Mesenchymal stem cell (in vitro differentiated cells and primary cell): ENCODE results near the gene MSI2.

ENCODE experiments used
- DNase-seq: peaks from one replicate; pipeline ENCODE4 v3.0.0-alpha.2; 2013
- H2AFZ ChIP-seq: one replicate; pipeline ENCODE4 v1.6.1; 2013; ENCODE audit warnings: low read depth, mild to moderate bottlenecking, control low read depth, inconsistent platforms, low read length, moderate library complexity
- H2AK5ac ChIP-seq: 2 replicates; pipeline ENCODE4 v1.6.1; 2013; ENCODE audit warnings: low read length, moderate library complexity, mild to moderate bottlenecking, inconsistent platforms; ENCODE audit not compliant: severe bottlenecking
- H2BK120ac ChIP-seq: one replicate; pipeline ENCODE4 v1.6.1; 2013; ENCODE audit warnings: low read depth, mild to moderate bottlenecking, inconsistent platforms, low read length, moderate library complexity
- H2BK12ac ChIP-seq, 2 experiments: one replicate each; pipeline ENCODE4 v1.6.1; 2013; ENCODE audit warnings: inconsistent platforms in 2 of 2, low read length in 2 of 2, mild to moderate bottlenecking in 2 of 2, moderate library complexity in 2 of 2, control low read depth in 1 of 2
- H2BK15ac ChIP-seq: one replicate; pipeline ENCODE4 v1.6.1; 2013; ENCODE audit warnings: mild to moderate bottlenecking, low read depth, inconsistent platforms; ENCODE audit not compliant: poor library complexity, severe bottlenecking
- H2BK5ac ChIP-seq: 2 replicates; pipeline ENCODE4 v1.6.1; 2013; ENCODE audit warnings: low read depth, mild to moderate bottlenecking, low read length, control low read depth, inconsistent platforms; ENCODE audit not compliant: poor library complexity, severe bottlenecking
- H3K14ac ChIP-seq, 2 experiments: one replicate each; pipeline ENCODE4 v1.6.1; 2013; ENCODE audit warnings: inconsistent platforms in 2 of 2, low read length in 2 of 2, control low read depth in 1 of 2, mild to moderate bottlenecking in 1 of 2, moderate library complexity in 1 of 2
- H3K18ac ChIP-seq, 2 experiments: one replicate each; pipeline ENCODE4 v1.6.1; 2013; ENCODE audit warnings: inconsistent platforms in 2 of 2, low read length in 2 of 2, control low read depth in 1 of 2, low read depth in 1 of 2, mild to moderate bottlenecking in 1 of 2
- H3K23ac ChIP-seq, 2 experiments: one replicate each; pipeline ENCODE4 v1.6.1; 2013; ENCODE audit warnings: inconsistent platforms in 2 of 2, low read length in 2 of 2, mild to moderate bottlenecking in 2 of 2, moderate library complexity in 2 of 2, control low read depth in 1 of 2
- H3K27ac ChIP-seq: 2 replicates; pipeline ENCODE4 v1.5.1; 2013; ENCODE audit warnings: mild to moderate bottlenecking, moderate library complexity, low read length, control low read depth, inconsistent platforms; ENCODE audit not compliant: poor library complexity, severe bottlenecking
- H3K27me3 ChIP-seq, 2 experiments: 2 replicates each; pipeline versions ENCODE4 v1.6.1 to v1.7.0; 2013; ENCODE audit warnings: low read length in 2 of 2, mild to moderate bottlenecking in 2 of 2, moderate library complexity in 2 of 2, control low read depth in 1 of 2, inconsistent platforms in 1 of 2; ENCODE audit not compliant: control insufficient read depth in 1 of 2, insufficient read depth in 1 of 2
- H3K36me3 ChIP-seq, 2 experiments: 2 replicates each; pipeline versions ENCODE4 v1.6.1 to v1.7.0; 2013; ENCODE audit warnings: low read length in 2 of 2, control low read depth in 1 of 2, inconsistent platforms in 1 of 2, low read depth in 1 of 2, mild to moderate bottlenecking in 1 of 2; ENCODE audit not compliant: insufficient read depth in 2 of 2, control insufficient read depth in 1 of 2
- H3K4ac ChIP-seq, 2 experiments: one replicate each; pipeline ENCODE4 v1.6.1; 2013; ENCODE audit warnings: inconsistent platforms in 2 of 2, low read length in 2 of 2, mild to moderate bottlenecking in 2 of 2, moderate library complexity in 2 of 2, control low read depth in 1 of 2, low read depth in 1 of 2
- H3K4me1 ChIP-seq: 2 replicates; pipeline ENCODE4 v1.6.1; 2013; ENCODE audit warnings: low read depth, low read length, control low read depth; ENCODE audit not compliant: control insufficient read depth, insufficient read depth
- H3K4me2 ChIP-seq: 2 replicates; pipeline ENCODE4 v1.6.1; 2013; ENCODE audit warnings: low read length, mild to moderate bottlenecking, inconsistent platforms; ENCODE audit not compliant: poor library complexity, severe bottlenecking
- H3K4me3 ChIP-seq, 2 experiments: 2 replicates each; pipeline versions ENCODE4 v1.5.1 to v1.7.0; 2013; ENCODE audit warnings: low read length in 2 of 2, mild to moderate bottlenecking in 2 of 2, control low read depth in 1 of 2, low read depth in 1 of 2; ENCODE audit not compliant: insufficient read depth in 1 of 2
- H3K79me1 ChIP-seq: replicated peaks from 2 replicates; pipeline ENCODE4 v1.6.1; 2013; ENCODE audit warnings: mild to moderate bottlenecking, control low read depth, low read length, inconsistent platforms; ENCODE audit not compliant: poor library complexity, severe bottlenecking
- H3K9ac ChIP-seq: 2 replicates; pipeline ENCODE4 v1.7.0; 2013; ENCODE audit warnings: mild to moderate bottlenecking, low read length, moderate library complexity
- H3K9me3 ChIP-seq: 2 replicates; pipeline ENCODE4 v1.7.0; 2013; ENCODE audit warnings: mild to moderate bottlenecking, low read length; ENCODE audit not compliant: control insufficient read depth
- H4K8ac ChIP-seq: one replicate; pipeline ENCODE4 v1.6.1; 2013; ENCODE audit warnings: inconsistent platforms, mild to moderate bottlenecking, low read length, moderate library complexity
- H4K91ac ChIP-seq: one replicate; pipeline ENCODE4 v1.6.1; 2013; ENCODE audit warnings: mild to moderate bottlenecking, low read length, inconsistent platforms
- WGBS: methylation state at CpG from one replicate; pipeline ENCODE4 v1.1.7; 2013; ENCODE audit warnings: mixed read lengths; 5-methylcytosine and 5-hydroxymethylcytosine counted together

MSI2 gene

DNA sequence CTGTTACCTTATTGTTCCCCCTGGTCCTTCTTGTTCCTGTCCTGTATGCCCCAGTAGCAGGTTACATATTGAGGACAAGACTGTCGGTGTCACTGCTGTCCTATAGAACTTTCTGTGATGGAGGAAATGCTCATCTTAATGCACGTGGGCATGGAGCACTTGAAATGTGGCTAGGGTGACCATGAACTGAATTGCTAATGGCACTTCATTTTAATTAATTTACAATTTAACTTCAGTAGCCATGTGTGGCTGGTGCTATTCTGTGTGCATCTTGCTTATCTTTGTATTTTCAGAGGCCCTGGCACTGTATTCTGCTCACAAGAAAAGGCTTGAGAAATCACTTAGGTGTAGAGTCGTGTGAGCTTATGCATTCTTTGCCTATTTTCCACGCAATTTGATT lies 125.2 kb downstream of the MSI2 start:
- WGBS = 69% methylated on average over 2 of the region's 4 CpGs

GRCh38 chr17:57384219-57384618 lies 127.9 kb downstream of the MSI2 start:
- Histone ChIP-seq H2BK5ac (no peak overlapping the region), H3K4me1 (peaks cover 3% of the 10 kb centered on the region), H3K79me1 (peaks cover 44% of the 10 kb centered on the region), H4K91ac (no peak overlapping the region), H2BK120ac (no peak overlapping the region), H3K23ac (no peak overlapping the region), H3K27me3 (no peaks in the 10 kb centered on the region), H2AFZ (no peak overlapping the region), H4K8ac (no peak overlapping the region), H3K27ac (no peak overlapping the region), H2BK12ac (no peak overlapping the region), H3K18ac (no peak overlapping the region), H3K9me3 (peaks cover 22% of the 10 kb centered on the region), H2AK5ac (no peak overlapping the region), H3K14ac (no peak overlapping the region), H3K9ac (no peak overlapping the region), H3K36me3 (peaks cover 0 to 3% of the 10 kb centered on the region in 2 experiments), H2BK15ac (no peak overlapping the region), H3K4ac (no peak overlapping the region), H3K4me2 (no peak overlapping the region), H3K4me3 (no peak overlapping the region)
- no peak for DNase-seq
- WGBS = no CpG with 5 or more reads among the region's 1 CpG

More for the DNA sequence above, 125.2 kb downstream of the MSI2 start:
- H2BK120ac ChIP-seq = no peak overlapping the region
- H3K4me2 ChIP-seq = no peak overlapping the region
- H3K9ac ChIP-seq = no peak overlapping the region
- H2AK5ac ChIP-seq = no peak overlapping the region
- peak overlapping the region in 1 of 2 experiments; percentile 70 for H2BK12ac ChIP-seq
- H4K91ac ChIP-seq = no peak overlapping the region
- no peak overlapping the region for H2BK5ac ChIP-seq
- no peak overlapping the region for H4K8ac ChIP-seq
- H3K79me1 ChIP-seq = peaks cover 34% of the 10 kb centered on the region
- H2AFZ ChIP-seq = no peak overlapping the region
- H3K14ac ChIP-seq = no peak overlapping the region
- H3K4me1 ChIP-seq = peaks cover 8% of the 10 kb centered on the region
- peaks cover 0 to 3% of the 10 kb centered on the region in 2 experiments for H3K36me3 ChIP-seq
- H3K27ac ChIP-seq = no peak overlapping the region
- no peak overlapping the region for H2BK15ac ChIP-seq
- no peak overlapping the region for H3K18ac ChIP-seq
- H3K27me3 ChIP-seq = no peaks in the 10 kb centered on the region
- no peak overlapping the region for H3K23ac ChIP-seq
- H3K4ac ChIP-seq = no peak overlapping the region
- H3K9me3 ChIP-seq = peaks cover 10% of the 10 kb centered on the region
- no peak overlapping the region for H3K4me3 ChIP-seq
- no peak for DNase-seq

DNA sequence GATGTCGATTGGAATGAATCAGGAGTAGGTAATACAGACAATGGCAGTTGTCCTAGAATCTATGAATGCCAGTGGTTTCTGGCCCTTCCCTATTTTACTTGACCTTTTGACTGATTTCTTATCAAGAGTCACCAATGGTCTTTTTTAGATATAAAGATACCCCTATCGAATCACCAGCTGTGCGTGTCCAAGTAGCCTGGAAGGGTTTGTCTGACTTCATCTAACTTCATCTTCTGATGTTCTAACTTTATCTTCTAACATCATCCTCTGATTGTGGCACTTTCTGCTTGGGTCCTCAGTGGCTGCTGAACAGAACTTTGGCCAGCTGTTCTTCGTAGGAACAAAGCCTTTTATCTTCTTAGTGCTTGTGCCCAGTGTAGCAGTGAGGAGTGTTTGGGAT lies 129.7 kb downstream of the MSI2 start:
- peaks cover 45% of the 10 kb centered on the region for H3K79me1 ChIP-seq
- no peak overlapping the region for H3K9ac ChIP-seq
- H3K9me3 ChIP-seq = peaks cover 22% of the 10 kb centered on the region
- H4K8ac ChIP-seq = no peak overlapping the region
- no peak overlapping the region for H2BK5ac ChIP-seq
- no peak overlapping the region for H3K14ac ChIP-seq
- H3K4me3 ChIP-seq = no peak overlapping the region
- H3K36me3 ChIP-seq = no peaks in the 10 kb centered on the region
- H3K18ac ChIP-seq = no peak overlapping the region
- no peak overlapping the region for H3K23ac ChIP-seq
- H2AFZ ChIP-seq = no peak overlapping the region
- H3K4ac ChIP-seq = no peak overlapping the region
- no peaks in the 10 kb centered on the region for H3K27me3 ChIP-seq
- no peaks in the 10 kb centered on the region for H3K4me1 ChIP-seq
- no peak overlapping the region for H3K27ac ChIP-seq
- DNase-seq = no peak
- H2BK12ac ChIP-seq = no peak overlapping the region
- H2BK15ac ChIP-seq = no peak overlapping the region
- H3K4me2 ChIP-seq = no peak overlapping the region
- H4K91ac ChIP-seq = no peak overlapping the region
- H2BK120ac ChIP-seq = no peak overlapping the region
- 100% methylated on average over 4 of the region's 4 CpGs for WGBS
- H2AK5ac ChIP-seq = no peak overlapping the region

GRCh38 chr17:57387575-57387974 lies 131.3 kb downstream of the MSI2 start:
- Histone ChIP-seq H3K18ac (no peak overlapping the region), H3K14ac (no peak overlapping the region), H3K9ac (no peak overlapping the region), H3K27ac (no peak overlapping the region), H2BK5ac (no peak overlapping the region), H3K4me3 (no peak overlapping the region), H3K4me2 (no peak overlapping the region), H3K36me3 (no peaks in the 10 kb centered on the region), H2BK120ac (no peak overlapping the region), H3K9me3 (peaks cover 35% of the 10 kb centered on the region), H2AFZ (no peak overlapping the region), H4K8ac (no peak overlapping the region), H2AK5ac (no peak overlapping the region), H3K23ac (no peak overlapping the region), H3K4ac (no peak overlapping the region), H3K27me3 (no peaks in the 10 kb centered on the region), H2BK15ac (no peak overlapping the region), H4K91ac (no peak overlapping the region), H3K4me1 (no peaks in the 10 kb centered on the region), H2BK12ac (no peak overlapping the region), H3K79me1 (peaks cover 52% of the 10 kb centered on the region)
- no peak for DNase-seq
- WGBS = 100% methylated on average over 1 of the region's 1 CpG
